Stimulated activated CD4-positive, alpha-beta T cell treated with anti-CD3 and anti-CD28 coated beads, Interleukin-1b, Interleukin-23, amount 100 ng/mL, for 4 hours (primary cell): Measurements from ENCODE around the gene BICD2.
A peak's percentile ranks its signal among the peaks of the same experiment; 100 is the strongest.
"Not testable (repeated sequence)": the region's sequence is repeated elsewhere in the genome, so short reads cannot be mapped to it uniquely, and the experiment has no call there.

Experiments used
- DNase-seq, 2 donors: peaks; one replicate each; pipeline ENCODE4 v3.0.0-alpha.2; 2020; ENCODE audit warnings: low read depth in 2 of 2

Gene BICD2

DNA sequence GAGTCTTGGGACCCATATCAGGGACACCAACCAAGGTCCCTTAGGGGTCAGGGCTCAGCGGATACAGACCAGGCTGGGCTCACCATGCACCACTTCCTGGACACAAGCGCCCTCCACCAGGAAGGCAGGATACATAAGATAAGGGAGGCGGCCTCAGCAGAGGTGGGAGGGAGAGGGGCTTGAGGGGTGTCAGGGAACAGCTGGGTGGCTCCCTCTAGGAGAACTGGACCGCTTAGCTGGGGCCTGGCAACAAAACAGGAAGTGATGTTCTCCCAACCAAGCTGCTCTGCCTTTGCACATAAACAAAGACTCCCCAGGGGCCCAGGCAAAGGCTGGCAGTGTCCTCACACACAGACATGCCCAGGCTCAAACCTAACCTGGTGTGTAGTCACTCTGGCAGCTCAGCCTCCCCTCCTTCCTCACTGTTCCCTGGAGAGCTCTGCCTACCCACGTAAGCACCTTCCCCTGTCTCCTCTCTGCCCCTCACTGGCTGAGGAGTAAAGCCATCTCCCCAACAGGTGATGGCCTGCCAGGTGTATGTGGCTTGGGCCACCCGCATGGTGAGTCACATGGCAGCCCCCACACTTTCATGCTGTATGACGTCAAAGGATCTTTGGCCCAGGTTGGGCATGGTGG, 5.8 kb upstream of the BICD2 start:
- no peak for DNase-seq

DNA sequence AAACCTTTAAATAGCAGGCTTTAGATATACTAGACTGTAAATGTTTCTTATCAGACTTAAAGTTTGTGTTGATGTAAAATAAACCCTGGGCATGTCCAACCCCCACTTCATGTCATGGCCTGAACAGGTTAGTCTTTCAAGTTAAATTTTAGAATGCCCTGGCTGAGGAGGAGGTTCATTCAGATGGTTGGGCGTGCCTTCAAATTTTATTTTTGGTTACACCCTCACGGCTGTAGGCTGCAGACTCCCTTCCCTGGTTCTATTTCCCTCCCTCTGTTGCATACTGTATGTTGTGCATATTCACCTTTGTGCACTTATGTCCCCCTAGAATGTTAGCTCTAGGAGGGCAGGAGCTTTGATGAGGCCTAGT, 5.3 kb upstream of the BICD2 start:
- DNase-seq, result no peak

DNA sequence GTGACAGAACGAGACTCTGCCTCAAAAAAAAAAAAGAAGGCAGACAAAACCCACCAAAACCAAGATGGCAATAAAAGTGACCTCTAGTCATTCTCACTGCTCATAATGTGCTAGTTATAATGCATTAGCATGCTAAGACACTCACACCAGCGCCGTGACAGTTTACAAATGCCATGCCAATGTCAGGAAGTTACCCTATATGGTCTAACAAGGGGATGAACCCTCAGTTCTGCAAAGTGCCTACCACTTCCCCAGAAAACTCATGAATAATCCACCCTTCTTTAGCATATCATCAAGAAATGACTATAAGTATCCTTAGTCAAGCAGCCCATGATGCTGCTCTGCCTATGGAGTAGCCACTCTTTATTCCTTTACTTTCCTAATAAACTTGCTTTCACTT, 4.7 kb upstream of the BICD2 start:
- no peak for DNase-seq

DNA sequence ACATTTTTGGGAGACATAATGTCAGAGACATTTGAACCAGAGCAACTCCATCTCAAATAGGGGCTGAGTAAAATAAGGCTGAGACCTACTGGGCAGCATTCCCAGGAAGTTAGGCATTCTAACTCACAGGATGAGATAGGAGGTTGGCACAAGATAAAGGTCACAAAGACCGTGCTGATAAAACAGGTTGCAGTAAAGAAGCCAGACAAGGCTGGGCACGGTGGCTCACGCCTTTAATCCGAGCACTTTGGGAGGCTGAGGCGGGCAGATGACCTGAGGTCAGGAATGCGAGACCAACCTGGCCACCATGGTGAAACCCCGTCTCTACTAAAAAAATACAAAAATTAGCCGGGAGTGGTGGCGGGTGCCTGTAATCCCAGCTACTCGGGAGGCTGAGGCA, 4.2 kb upstream of the BICD2 start:
- not testable (repeated sequence) for DNase-seq

DNA sequence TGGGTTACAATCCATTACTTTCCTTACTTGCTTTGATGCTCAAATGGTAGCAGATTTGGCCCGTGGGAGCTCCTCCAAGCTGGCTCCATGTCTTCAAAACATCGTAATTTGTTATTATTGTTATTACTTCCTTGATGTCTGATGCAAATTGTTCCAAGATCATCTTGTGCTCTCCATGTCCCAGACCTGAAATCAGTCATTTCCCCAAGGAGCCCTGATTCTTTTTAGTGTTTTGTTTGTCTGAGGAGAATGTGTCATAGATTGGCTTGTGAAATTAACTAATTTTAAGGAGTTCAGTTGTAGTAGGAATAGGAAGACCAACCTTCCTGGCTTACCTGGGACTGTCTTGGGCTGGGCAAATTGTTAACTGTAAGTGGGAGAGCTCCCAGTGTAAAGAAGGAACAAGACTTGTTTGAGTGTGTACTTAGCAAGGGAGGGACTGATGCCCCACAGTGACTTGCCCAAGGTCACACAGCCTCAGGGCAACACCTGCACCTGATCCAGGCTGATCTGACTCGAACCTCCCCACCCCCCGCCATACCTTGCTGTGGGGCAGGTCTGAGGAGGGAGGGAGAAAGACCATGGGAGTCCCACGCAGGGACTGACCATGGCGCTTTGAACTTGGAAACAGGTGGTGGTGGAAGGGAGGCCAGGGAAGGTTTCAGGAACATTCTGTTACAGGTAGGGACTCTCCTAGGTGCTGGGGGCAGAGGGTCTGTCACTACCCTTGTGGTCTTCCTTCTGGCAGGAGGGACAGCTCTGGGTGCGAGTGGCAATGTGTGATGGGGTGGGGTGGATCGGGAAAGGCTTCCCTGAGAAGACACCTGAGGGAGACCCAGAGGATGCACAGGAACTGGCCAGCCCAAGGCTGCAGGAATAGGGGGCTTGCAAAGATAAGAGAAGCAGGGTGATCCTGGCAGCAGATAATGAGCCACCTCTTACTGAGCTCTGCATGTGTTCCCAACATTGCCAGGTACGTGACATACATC, 2.7 kb upstream of the BICD2 start:
- DNase-seq, result no peak

DNA sequence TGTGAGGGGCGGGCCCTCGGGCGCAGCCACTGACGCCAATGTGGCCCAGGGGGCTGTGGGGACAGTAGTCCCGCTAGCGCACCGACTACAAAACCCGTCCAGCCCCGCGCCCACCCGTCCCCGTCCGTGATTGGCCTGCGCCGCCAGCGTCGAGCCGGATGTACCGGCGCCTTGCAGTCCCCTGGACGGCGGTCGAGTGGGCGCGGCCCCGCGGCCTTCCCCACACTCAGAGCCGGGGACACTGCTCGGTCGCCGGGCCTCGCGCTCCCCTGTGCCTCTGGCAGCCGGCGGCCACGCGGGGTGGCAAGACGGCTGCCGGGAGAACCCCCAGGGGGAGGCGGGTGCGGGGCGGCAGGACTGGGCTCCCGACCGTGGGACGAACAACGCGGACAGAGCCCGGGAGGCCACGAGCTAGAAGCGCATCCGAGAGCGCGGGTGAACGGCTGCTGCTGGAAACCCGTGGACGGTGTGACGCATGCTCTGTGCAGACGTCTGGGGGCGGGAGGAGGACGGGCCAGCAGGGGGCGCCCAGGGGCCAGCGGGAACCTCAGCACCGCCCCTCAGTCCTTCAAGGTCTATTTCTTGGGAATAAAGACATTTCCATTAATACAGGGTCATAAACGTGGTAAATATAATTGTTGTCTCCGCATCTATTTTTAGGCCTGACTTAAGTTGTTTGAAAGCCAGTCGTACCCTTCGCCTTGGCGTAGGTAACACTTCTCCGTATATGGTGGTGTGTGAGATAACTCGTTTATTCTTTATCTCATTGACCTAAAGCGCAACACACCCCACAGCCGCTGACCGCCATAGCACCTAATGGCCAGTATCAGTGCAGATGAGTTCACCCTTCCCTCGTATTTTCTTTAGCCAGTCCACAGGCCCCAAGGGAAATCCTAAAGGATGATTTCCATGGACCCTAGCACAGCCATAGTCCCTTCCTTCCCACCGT, 629 bp upstream of the BICD2 start:
- peak; percentile 91 to 96 for DNase-seq

DNA sequence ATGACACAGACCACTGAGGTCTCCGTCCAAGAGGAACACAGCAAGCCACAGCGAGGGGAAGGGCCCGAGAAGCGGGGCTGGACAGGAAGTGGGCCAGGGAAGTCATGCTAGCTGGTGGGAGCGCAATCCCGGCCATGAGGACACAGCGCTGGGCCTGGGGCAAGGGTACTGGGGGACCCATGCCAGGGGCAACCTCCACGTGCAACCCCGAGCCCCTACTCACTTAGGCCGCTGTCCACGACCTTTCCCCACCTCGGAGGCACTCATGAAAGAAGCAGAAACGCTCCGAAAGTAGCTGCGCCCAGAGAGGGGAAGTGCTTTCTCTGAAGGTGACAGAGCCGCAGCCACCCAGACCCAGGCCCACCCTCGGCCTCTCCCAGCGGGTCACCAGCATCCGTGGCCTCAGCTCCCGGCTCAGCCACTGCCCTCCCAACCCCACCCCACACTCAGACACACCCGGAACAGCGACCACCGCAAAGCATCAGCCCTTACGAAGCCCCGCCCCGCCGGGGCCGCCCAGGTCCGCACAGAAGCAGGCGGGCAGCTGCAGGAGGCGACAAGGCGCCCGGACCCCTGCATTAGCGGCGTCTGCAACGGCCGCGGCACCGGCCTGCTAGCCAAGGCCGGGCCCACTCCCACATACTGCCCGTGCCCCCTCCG, 782 bp downstream of the BICD2 start:
- no peak for DNase-seq

DNA sequence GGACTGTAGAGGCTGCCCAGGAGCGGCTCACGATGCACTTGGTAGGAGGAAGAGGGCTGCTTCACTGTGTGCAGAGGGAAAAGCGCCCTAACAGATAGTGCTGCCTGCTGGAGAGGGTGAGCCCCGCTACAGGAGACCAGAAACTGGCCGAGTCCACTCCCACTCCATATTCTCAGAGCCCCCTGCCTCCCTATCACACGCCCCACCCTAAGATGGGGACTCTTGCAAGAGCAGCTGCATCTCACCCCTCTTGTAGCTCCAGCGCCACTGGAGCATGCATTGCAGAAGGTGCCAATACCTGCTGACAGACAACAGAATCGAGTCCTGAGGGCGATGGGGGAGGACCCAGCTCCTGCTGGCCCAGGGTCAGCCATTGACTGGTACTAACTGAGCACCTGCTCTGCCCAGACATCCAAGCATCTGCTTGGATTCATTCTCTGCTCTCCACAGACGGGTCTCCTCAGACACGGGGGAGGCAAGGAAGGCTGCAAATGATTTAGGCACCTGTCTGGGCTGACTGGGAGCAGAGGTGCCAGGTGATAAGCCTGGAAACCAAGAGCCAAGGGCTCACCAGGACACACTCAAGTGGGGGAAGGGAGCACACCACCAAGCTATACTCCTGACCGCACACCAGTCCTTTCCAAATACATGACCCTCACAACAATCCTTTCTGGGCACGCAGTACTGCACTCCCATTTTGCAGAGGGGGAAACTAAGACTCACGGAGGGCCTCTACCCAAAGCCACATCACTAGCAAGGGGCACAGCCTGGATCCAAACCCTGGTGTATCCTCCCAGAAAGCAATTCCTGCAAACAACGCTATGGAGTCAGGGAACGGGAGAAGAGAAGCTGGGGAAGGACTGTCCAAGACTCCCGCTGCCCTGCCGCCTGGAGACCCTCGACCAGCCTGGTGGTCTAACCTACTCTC, 1.6 kb downstream of the BICD2 start:
- DNase-seq, result no peak

DNA sequence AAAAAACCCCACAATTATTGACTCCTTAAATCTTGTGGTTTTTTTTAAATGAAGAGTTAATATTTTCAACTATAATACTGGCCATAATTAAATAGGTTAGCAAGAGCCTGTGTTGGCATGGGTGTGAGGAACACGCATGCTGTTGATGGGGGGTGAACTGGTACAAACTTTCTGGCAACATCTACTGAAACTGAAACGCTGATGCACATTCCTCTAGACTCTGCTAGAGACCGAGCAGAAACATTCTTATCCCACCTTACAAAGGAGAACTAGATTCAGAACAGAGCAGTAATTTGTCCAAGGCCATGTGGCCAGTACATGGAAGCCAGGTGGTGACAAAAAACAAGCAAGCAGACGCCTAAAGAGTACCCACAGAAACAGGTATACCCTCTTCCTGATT, 2.4 kb downstream of the BICD2 start:
- no peak for DNase-seq

DNA sequence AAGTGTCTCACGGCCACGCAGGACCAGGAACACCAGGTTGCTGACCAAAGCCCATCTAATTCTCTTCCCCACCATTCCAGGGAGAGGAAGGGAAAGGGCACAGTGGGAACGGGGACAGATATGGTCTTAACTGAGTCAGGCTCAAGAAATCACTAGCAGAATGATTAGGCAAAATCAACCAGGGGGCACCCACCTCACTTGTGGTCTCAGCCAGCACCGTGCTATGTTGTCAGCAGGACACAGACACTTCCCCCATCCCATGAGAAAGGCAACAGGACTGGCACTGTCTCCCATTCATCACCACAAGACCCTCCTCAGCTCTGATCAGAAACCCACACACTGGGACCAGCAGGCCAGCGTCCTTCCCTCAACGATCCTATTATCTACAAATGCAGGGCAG, 2.9 kb downstream of the BICD2 start:
- no peak for DNase-seq

DNA sequence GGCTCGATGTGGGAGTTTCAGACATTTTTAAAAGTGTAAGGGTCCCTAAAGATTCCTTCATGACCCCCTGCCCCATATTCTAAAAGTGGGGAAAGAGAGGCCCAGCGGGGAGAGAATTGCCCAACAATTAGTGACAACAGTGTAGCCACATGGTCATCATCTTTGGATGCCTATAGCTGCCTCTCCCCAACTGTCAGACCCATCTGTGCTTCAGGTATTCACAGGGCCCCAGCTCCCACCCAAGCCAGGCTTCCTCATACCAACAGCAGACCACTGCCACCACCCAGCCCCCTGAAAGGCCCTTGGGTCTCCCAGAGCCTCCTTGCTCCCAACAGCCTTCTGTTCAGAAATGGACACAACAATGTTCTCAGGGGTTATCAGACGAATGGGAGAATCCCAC, 4.1 kb downstream of the BICD2 start:
- DNase-seq, result no peak

DNA sequence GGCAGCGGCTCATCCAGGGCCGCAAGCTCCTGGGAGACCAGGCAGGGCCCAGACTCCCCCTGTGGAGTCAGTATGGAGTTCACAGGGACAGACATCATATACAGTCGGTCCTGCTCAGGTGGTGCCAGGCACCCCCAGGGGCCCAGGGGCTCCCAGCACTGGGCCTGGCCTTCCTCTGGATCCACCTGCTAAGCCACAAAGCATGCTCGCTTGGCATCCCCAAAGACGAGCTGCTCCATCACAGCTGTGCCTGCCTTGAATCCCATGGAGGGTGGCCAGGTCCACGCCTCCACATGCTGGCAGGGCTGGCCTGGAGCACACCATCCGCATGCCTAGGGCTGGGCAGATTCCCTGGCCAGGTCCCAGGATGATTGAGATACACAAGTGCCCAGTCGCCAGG, 4.6 kb downstream of the BICD2 start:
- DNase-seq, result no peak

DNA sequence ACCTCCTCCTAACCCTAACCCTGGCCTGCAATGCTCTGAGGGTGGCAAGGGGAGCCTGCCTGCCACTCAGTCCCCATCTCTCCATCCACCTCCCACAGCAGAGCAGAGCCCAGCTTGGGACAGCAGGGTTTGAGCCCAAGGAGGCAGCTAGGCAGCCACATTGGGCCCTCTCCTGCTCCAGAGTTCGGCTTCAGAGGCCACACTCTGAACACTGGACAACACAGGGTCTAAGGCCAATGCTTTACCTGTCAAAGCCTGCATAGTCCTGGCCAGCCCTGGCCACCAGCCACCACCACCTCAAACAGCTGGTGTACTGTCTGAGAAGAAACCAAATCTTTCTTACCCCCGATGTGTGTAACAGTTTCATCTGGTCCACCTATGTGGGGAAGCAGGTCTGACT, 5.2 kb downstream of the BICD2 start:
- no peak for DNase-seq

DNA sequence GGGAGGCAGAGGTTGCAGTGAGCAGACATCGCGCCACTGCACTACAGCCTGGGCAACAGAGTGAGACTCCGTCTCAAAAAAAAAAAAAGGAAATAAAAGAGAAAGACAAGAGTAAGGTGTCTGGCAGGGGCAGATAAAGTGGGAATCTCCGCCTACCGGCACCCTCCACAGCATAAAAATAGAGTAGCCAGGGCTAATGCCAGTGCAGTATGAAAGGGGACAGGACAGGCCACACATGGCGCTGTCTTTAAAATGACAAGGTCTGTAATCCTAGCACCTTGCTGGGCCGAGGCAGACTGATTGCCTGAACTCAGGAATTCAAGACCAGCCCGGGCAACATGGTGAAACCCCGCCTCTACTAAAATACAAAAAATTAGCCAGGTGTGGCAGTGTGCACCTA, 7.8 kb downstream of the BICD2 start:
- no peak for DNase-seq

DNA sequence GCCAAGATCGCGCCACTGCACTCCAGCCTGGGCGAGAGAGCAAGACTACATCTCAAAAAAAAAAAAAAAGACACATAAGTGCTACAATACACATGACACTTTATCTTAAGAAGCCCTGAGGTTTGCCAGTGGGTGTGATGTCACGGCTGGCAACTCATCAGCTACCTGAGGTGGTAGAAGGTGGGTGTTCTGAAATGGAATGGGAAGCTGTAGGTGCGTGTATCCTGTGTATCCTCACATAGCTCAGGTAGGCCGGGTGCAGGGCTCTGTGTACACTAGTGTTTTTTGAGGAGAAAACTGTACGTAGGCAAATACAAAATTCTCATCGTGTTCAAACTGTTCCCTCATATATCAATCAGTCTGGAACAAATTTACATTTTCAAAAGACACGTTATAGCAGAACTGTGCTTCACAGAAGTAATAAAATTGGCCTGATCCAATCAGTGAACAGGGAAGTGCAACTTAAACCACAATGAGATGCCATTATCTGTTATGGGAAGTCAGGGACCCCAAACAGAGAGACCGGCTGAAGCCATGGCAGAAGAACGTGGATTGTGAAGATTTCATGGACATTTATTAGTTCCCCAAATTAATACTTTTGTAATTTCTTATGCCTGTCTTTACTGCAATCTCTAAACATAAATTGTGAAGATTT, 10.4 kb downstream of the BICD2 start:
- no peak for DNase-seq

DNA sequence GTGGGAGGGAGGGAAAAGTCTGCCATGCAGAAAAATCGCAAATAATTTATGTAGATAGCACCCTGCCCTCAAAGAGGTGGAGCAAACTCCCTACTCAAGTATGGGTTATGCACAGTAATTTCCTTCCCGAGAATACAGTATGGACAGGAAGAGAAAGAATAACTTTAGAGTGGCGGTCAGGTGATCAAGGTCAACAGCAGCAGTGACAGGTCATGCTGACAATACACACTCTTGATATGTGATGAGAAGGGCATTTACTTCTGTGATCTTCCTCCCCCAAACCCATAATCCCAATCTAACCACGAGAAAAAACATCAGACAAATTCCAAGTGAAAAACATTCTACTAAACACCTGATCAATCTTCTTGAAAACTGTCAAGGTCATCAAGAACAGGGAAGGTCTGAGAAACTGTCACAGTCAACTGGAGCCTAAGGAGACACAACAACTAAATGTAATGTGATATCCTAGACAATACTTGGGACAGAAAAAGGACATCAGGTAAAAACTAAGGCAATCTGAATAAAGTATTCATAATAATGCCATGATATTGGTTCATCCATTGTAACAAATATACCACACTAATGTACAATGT, 11.7 kb downstream of the BICD2 start:
- DNase-seq, result no peak

DNA sequence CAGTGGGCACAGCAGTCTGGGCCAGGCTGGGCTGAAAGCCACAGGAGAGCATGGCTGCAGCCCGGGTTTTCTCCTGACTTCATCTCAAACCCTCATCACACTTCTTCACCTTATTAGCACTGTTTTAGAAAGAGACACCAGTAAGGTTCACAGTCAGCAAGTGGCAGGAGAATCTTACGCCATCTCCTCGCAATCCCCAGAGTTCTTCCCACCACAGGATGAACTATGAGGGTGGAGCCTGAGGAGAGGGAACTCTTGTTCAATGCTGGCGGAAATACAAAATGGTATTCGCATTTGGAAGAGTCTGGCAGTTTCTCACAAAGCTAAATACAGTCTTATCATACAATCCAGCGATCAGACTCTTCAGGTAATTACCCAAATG, 14.7 kb downstream of the BICD2 start:
- no peak for DNase-seq

DNA sequence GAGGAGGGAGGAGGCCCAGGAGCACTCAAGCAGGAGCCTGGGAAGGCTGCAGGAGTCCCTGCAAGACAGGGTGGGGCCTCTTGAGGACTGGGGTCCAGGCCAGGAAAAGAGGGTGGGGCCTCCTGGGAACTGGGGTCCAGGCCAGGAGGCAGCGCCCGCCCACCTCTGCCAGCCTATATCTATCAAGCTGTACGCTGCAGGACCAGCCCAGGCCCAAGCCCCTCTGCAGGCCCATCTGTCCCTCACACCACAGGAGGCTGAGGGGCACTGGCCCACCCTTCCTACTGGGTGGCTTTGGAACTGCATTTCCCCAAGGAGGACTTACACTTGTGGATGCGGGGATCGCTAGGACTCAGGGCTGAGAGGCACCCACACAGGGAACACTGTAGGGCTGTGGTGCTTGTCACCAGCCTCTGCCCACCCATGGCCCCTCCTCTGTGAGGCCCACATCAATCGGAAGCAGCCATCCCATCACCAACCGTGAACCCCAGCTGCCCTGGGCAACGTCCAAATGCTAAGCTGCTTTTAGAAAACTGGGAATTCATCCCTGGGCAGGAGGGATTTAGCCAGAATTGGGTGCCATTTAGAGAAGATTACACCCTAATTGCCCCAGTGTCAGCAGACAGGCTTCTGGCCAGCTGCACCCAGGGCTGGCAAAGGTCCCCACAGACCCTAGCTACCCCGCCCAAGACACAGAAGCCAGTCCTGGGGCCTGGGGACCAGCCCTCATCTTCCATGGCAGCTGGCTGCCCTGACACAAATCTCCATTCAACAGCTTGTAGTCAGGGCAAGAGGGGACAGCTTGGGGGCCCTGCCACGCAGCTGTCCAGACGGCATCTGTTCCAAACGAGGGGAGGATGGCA, 15.3 kb downstream of the BICD2 start:
- no peak for DNase-seq

DNA sequence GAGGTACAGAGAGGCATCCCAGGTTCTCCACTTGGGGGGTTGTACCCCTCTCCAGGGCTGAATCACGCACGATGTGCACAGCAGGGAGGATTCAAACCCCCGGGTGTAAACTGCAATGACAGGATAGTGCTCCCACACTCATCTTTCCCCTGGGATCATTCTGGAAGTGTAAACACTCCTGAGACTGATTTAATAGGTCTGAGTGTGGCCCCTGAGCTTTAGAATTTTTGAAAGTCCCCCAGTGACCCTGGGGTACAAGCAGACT, 16.5 kb downstream of the BICD2 start:
- DNase-seq, result no peak
